H9 (cell line): Measurements from ENCODE around the gene HECTD1. TPM values are rescaled to one million over a fixed set of nuclear protein-coding genes. Genes with fewer than 3 reads are reported as not detected.

ENCODE experiments used
- DNase-seq: peaks from one replicate; pipeline ENCODE4 v3.0.0-alpha.2; 2017
- H2AFZ ChIP-seq: one replicate; pipeline ENCODE4 v1.6.1; 2013; ENCODE audit warnings: mild to moderate bottlenecking, low read length, control low read depth, moderate library complexity
- H2AK5ac ChIP-seq: 2 replicates; pipeline ENCODE4 v1.6.1; 2013; ENCODE audit warnings: low read length, control low read depth, mixed read lengths; ENCODE audit not compliant: insufficient read length
- H2BK120ac ChIP-seq: one replicate; pipeline ENCODE4 v1.6.1; 2013; ENCODE audit warnings: low read depth, mild to moderate bottlenecking, low read length, control low read depth, inconsistent platforms; ENCODE audit not compliant: poor library complexity, severe bottlenecking
- H2BK12ac ChIP-seq: 2 replicates; pipeline ENCODE4 v1.6.1; 2013; ENCODE audit warnings: low read length, control low read depth, mixed read lengths, low read depth; ENCODE audit not compliant: insufficient read length
- H2BK15ac ChIP-seq: 2 replicates; pipeline ENCODE4 v1.6.1; 2013; ENCODE audit warnings: low read depth, low read length, control low read depth
- H2BK20ac ChIP-seq: one replicate; pipeline ENCODE4 v1.6.1; 2013; ENCODE audit warnings: low read depth, mild to moderate bottlenecking, low read length, control low read depth, inconsistent platforms; ENCODE audit not compliant: poor library complexity, severe bottlenecking
- H2BK5ac ChIP-seq: 2 replicates; pipeline ENCODE4 v1.6.1; 2013; ENCODE audit warnings: low read length, control low read depth, mixed read lengths; ENCODE audit not compliant: insufficient read length
- H3K14ac ChIP-seq: 2 replicates; pipeline ENCODE4 v1.6.1; 2013; ENCODE audit warnings: low read length, control low read depth; ENCODE audit not compliant: insufficient read depth
- H3K18ac ChIP-seq: 2 replicates; pipeline ENCODE4 v1.6.1; 2013; ENCODE audit warnings: low read depth, mild to moderate bottlenecking, mixed read lengths, low read length, control low read depth; ENCODE audit not compliant: insufficient read length
- H3K23ac ChIP-seq: 2 replicates; pipeline ENCODE4 v1.6.1; 2013; ENCODE audit warnings: low read length, control low read depth, mixed read lengths, low read depth; ENCODE audit not compliant: insufficient read length
- H3K23me2 ChIP-seq: 2 replicates; pipeline ENCODE4 v1.6.1; 2013; ENCODE audit warnings: low read depth, mild to moderate bottlenecking, mixed read lengths, low read length, control low read depth; ENCODE audit not compliant: insufficient read length, poor library complexity, severe bottlenecking
- H3K27ac ChIP-seq: 2 replicates; pipeline ENCODE4 v1.5.1; 2013; ENCODE audit warnings: low read length, control low read depth, mixed read lengths, low read depth; ENCODE audit not compliant: insufficient read length
- H3K27me3 ChIP-seq: 2 replicates; pipeline ENCODE4 v1.6.1; 2013; ENCODE audit warnings: low read length, control low read depth, inconsistent platforms; ENCODE audit not compliant: insufficient read depth
- H3K4ac ChIP-seq: 2 replicates; pipeline ENCODE4 v1.6.1; 2013; ENCODE audit warnings: low read depth, mild to moderate bottlenecking, control low read depth, inconsistent platforms, low read length, moderate library complexity
- H3K4me1 ChIP-seq: 2 replicates; pipeline ENCODE4 v1.6.1; 2013; ENCODE audit warnings: low read length, control low read depth, inconsistent platforms; ENCODE audit not compliant: insufficient read depth
- H3K4me2 ChIP-seq: 2 replicates; pipeline ENCODE4 v1.6.1; 2013; ENCODE audit warnings: low read length, control low read depth, mixed read lengths; ENCODE audit not compliant: insufficient read length, insufficient read depth
- H3K56ac ChIP-seq: 2 replicates; pipeline ENCODE4 v1.6.1; 2013; ENCODE audit warnings: low read depth, mild to moderate bottlenecking, mixed read lengths, low read length, control low read depth; ENCODE audit not compliant: insufficient read length
- H3K79me1 ChIP-seq: 2 replicates; pipeline ENCODE4 v1.6.1; 2013; ENCODE audit warnings: low read depth, mild to moderate bottlenecking, moderate library complexity, low read length, control low read depth, inconsistent platforms; ENCODE audit not compliant: insufficient read depth, poor library complexity, severe bottlenecking
- H3K79me2 ChIP-seq: 2 replicates; pipeline ENCODE4 v1.6.1; 2013; ENCODE audit warnings: low read length, control low read depth, inconsistent platforms; ENCODE audit not compliant: insufficient read depth
- H3K9ac ChIP-seq: 2 replicates; pipeline ENCODE4 v1.6.1; 2013; ENCODE audit warnings: low read length, control low read depth, mixed read lengths; ENCODE audit not compliant: insufficient read length; ENCODE audit errors: extremely low read depth
- H3K9me3 ChIP-seq: one replicate; pipeline ENCODE4 v1.6.1; 2013; ENCODE audit warnings: low read depth, low read length, inconsistent platforms; ENCODE audit not compliant: control insufficient read depth
- H3T11ph ChIP-seq: one replicate; pipeline ENCODE4 v1.6.1; 2013; ENCODE audit warnings: mild to moderate bottlenecking, low read length, control low read depth, inconsistent platforms
- H4K20me1 ChIP-seq: one replicate; pipeline ENCODE4 v1.6.1; 2013; ENCODE audit not compliant: control insufficient read depth, insufficient read length, insufficient read depth
- H4K5ac ChIP-seq: 2 replicates; pipeline ENCODE4 v1.6.1; 2013; ENCODE audit warnings: low read depth, mild to moderate bottlenecking, mixed read lengths, low read length, control low read depth; ENCODE audit not compliant: insufficient read length
- H4K8ac ChIP-seq: replicated peaks from 2 replicates; pipeline ENCODE4 v1.6.1; 2013; ENCODE audit warnings: low read length, control low read depth, mixed read lengths, low read depth; ENCODE audit not compliant: insufficient read length
- H4K91ac ChIP-seq: 2 replicates; pipeline ENCODE4 v1.6.1; 2013; ENCODE audit warnings: low read depth, mild to moderate bottlenecking, moderate library complexity, mixed read lengths, low read length, control low read depth; ENCODE audit not compliant: insufficient read length
- H3K27ac Mint-ChIP-seq, 3 experiments: 2 replicates in 2 of 3; 3 replicates in 1 of 3; pipeline ENCODE4 v1.8.0; 2020 to 2021; ENCODE audit warnings: mixed read lengths in 3 of 3, mild to moderate bottlenecking in 1 of 3, moderate library complexity in 1 of 3
- H3K27me3 Mint-ChIP-seq: 2 replicates; pipeline ENCODE4 v1.8.0; 2021; ENCODE audit warnings: low read depth, mild to moderate bottlenecking, moderate library complexity, mixed read lengths
- H3K36me3 Mint-ChIP-seq, 3 experiments: 2 replicates in 2 of 3; 3 replicates in 1 of 3; pipeline ENCODE4 v1.8.0; 2020 to 2021; ENCODE audit warnings: low read depth in 3 of 3, mixed read lengths in 3 of 3; ENCODE audit not compliant: insufficient read depth in 1 of 3
- H3K4me1 Mint-ChIP-seq, 2 experiments: 2 replicates each; pipeline ENCODE4 v1.8.0; 2020; ENCODE audit warnings: mixed read lengths in 2 of 2
- H3K4me3 Mint-ChIP-seq, 2 experiments: 2 replicates in 1 of 2; 3 replicates in 1 of 2; pipeline ENCODE4 v1.8.0; 2020 to 2021; ENCODE audit warnings: mild to moderate bottlenecking in 2 of 2, mixed read lengths in 2 of 2, moderate library complexity in 1 of 2
- H3K9me3 Mint-ChIP-seq, 2 experiments: 2 replicates in 1 of 2; 3 replicates in 1 of 2; pipeline ENCODE4 v1.8.0; 2020; ENCODE audit warnings: mild to moderate bottlenecking in 2 of 2, mixed read lengths in 2 of 2, moderate library complexity in 1 of 2
- CTCF ChIP-seq: fragments of 200-600 bp; sonication (generic); conservative IDR thresholded peaks from 3 replicates; pipeline ENCODE4 v1.8.0; 2021; ENCODE audit warnings: antibody characterized with exemption, mild to moderate bottlenecking
- WGBS: extraction: QIAGEN DNeasy Blood & Tissue Kit; methylation state at CpG from one replicate; pipeline ENCODE4 v1.1.7; 2013; ENCODE audit warnings: missing lambda C conversion rate, low lambda C conversion rate, mixed read lengths; ENCODE audit not compliant: insufficient read length; ENCODE audit errors: extremely low coverage; 5-methylcytosine and 5-hydroxymethylcytosine counted together
- total RNA-seq: library from RNA; stranded (reverse); gene quantifications from 2 replicates; pipeline ENCODE4 v1.2.1, GENCODE V29; 2021

HECTD1 gene
- total RNA-seq, 1 experiment from 2014 or later, result 135 TPM

GRCh38 chr14:31255286-31255685, 47.7 kb upstream of the HECTD1 start:
- Histone ChIP-seq H4K91ac (no peak overlapping the region), H3K79me2 (no peaks in the 10 kb centered on the region), H3K14ac (no peak overlapping the region), H2BK20ac (no peak overlapping the region), H3K9me3 (no peaks in the 10 kb centered on the region), H3K23ac (no peak overlapping the region), H3K23me2 (no peaks in the 10 kb centered on the region), H3K27me3 (no peaks in the 10 kb centered on the region; the same call in 1 of the 2 replicates), H2AFZ (no peak overlapping the region), H2BK120ac (no peak overlapping the region), H2BK15ac (no peak overlapping the region), H4K8ac (no peak overlapping the region), H3K56ac (no peak overlapping the region), H3K18ac (no peak overlapping the region), H3K9ac (no peak overlapping the region), H2BK12ac (no peak overlapping the region), H2BK5ac (no peak overlapping the region), H4K5ac (no peak overlapping the region), H3K27ac (no peak overlapping the region), H4K20me1 (no peaks in the 10 kb centered on the region), H3K4me2 (no peak overlapping the region), H3K79me1 (no peaks in the 10 kb centered on the region), H2AK5ac (no peak overlapping the region), H3K4ac (no peak overlapping the region), H3T11ph (no peak overlapping the region), H3K4me1 (no peaks in the 10 kb centered on the region)
- Mint-ChIP-seq H3K9me3 (peaks cover 3 to 5% of the 10 kb centered on the region in 2 experiments; a peak in 2 of 5 replicates), H3K4me1 (no peaks in the 10 kb centered on the region), H3K27ac (no peak overlapping the region; a peak in 1 of 7 replicates), H3K27me3 (no peaks in the 10 kb centered on the region; the same call in 1 of the 2 replicates), H3K36me3 (peaks cover 0 to 4% (median 0%) of the 10 kb centered on the region in 3 experiments; a peak in 1 of 7 replicates), H3K4me3 (no peak overlapping the region)
- no CpG with 5 or more reads among the region's 2 CpGs for WGBS
- DNase-seq, result no peak
- no peak for TF ChIP-seq CTCF
